ENCODE results near the gene CSNK1A1L.

The CSNK1A1L gene

DNA sequence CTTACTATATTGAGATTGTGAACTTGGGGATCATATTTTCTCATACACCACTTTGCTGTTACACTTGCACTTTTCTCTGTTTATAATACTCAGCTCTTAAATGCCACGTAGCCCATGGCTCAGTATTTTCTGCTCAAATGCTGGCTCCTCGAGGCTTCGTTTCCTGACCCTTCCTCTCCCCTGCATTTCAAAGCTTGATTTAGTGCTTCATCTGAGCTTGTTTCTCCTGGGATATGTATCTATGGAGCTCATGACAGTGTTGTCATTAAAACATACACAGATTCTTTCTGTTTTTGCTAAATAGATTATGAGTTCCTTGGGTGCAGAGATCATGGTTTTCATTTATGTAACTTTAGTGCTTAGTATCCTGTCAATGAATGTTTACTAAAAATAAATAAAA, 11.4 kb downstream of the CSNK1A1L start:
- Histone ChIP-seq H3K27ac (ENCODE audit: low read depth, low read length) (no peak overlapping the region), H3K4me3 (ENCODE audit: low read length) (no peak overlapping the region), H4K20me1 (ENCODE audit: control insufficient read depth, insufficient read depth, low read depth, low read length) (no peaks in the 10 kb centered on the region), H3K27me3 (ENCODE audit: control insufficient read depth, low read length) (peaks cover 12% of the 10 kb centered on the region; the same call in 1 of the 2 replicates), H3F3A (ENCODE audit: control insufficient read depth, insufficient read depth) (no peaks in the 10 kb centered on the region), H3K4me2 (ENCODE audit: low read length) (no peak overlapping the region), H3K36me3 (ENCODE audit: control insufficient read depth, low read length) (no peaks in the 10 kb centered on the region), H3K4me1 (ENCODE audit: control insufficient read depth, low read length) (no peaks in the 10 kb centered on the region), H3K79me2 (ENCODE audit: control insufficient read depth, low read length) (no peaks in the 10 kb centered on the region), H3K9me3 (ENCODE audit: control insufficient read depth, insufficient read depth, low read length) (no peaks in the 10 kb centered on the region), H3K9me2 (replicated peaks; ENCODE audit: control insufficient read depth, low read length) (no peaks in the 10 kb centered on the region; the same call in 1 of the 2 replicates)
- TF ChIP-seq EZH2phosphoT487 (IDR thresholded peaks at IDR 0.05; ENCODE audit: borderline replicate concordance, low read length): no peak
- TF ChIP-seq, protein P1, sequence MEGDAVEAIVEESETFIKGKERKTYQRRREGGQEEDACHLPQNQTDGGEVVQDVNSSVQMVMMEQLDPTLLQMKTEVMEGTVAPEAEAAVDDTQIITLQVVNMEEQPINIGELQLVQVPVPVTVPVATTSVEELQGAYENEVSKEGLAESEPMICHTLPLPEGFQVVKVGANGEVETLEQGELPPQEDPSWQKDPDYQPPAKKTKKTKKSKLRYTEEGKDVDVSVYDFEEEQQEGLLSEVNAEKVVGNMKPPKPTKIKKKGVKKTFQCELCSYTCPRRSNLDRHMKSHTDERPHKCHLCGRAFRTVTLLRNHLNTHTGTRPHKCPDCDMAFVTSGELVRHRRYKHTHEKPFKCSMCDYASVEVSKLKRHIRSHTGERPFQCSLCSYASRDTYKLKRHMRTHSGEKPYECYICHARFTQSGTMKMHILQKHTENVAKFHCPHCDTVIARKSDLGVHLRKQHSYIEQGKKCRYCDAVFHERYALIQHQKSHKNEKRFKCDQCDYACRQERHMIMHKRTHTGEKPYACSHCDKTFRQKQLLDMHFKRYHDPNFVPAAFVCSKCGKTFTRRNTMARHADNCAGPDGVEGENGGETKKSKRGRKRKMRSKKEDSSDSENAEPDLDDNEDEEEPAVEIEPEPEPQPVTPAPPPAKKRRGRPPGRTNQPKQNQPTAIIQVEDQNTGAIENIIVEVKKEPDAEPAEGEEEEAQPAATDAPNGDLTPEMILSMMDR (IDR thresholded peaks at IDR 0.05; ENCODE audit: low read depth, low read length, poor library complexity, severe bottlenecking): no peak

DNA sequence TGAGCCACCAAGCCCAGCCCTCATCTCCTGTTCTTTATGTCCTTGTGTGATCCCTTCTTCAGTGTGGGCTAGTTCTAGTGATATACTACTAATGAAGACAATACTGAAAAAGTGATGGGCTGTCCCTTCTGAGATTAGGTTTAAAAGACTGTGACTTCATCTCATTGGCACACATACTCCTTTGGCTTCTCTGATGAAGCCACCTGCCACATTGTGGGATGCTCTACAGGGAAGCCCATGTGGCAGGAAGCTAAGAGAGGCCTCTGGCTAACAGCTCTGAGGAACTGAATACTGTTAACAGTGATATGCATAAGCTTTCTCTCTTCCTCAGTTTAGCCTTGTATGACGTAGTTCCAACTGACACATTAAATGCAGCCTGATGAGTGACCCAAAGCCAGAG, 13.6 kb downstream of the CSNK1A1L start:
- H3K9me2 ChIP-seq (replicated peaks; ENCODE audit: control insufficient read depth, low read length): no peaks in the 10 kb centered on the region
- no peaks in the 10 kb centered on the region for H3F3A ChIP-seq (ENCODE audit: control insufficient read depth, insufficient read depth)
- H3K36me3 ChIP-seq (ENCODE audit: control insufficient read depth, low read length): no peaks in the 10 kb centered on the region

DNA sequence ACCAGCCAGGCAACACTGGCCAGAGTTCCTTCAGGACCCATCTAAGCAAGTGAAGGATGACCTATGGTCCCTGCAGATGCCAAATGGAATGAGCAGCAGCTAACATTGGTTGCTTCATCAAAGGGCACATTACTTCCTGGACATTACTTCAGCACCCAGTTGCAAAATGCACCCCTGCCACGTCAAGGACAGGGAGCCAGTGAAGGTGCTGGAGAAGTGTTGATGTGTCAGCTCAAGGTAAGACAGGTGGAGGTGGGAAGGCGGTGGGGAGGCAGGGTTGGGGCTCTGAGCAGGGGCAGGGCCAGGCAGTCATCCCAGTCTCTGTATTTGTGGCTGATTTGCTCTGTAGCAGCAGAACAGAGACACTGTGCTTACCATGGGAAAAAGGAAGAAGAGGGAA, 14.6 kb downstream of the CSNK1A1L start:
- Histone ChIP-seq H3K4me1 (ENCODE audit: control insufficient read depth, low read length) (no peaks in the 10 kb centered on the region), H4K20me1 (ENCODE audit: control insufficient read depth, insufficient read depth, low read depth, low read length) (no peaks in the 10 kb centered on the region), H3K9me3 (ENCODE audit: control insufficient read depth, insufficient read depth, low read length) (no peaks in the 10 kb centered on the region), H3F3A (ENCODE audit: control insufficient read depth, insufficient read depth) (no peaks in the 10 kb centered on the region), H3K27ac (ENCODE audit: low read depth, low read length) (no peak overlapping the region), H3K36me3 (ENCODE audit: control insufficient read depth, low read length) (no peaks in the 10 kb centered on the region), H3K4me3 (ENCODE audit: low read length) (no peak overlapping the region), H3K79me2 (ENCODE audit: control insufficient read depth, low read length) (no peaks in the 10 kb centered on the region), H3K9me2 (replicated peaks; ENCODE audit: control insufficient read depth, low read length) (no peaks in the 10 kb centered on the region), H3K27me3 (ENCODE audit: control insufficient read depth, low read length) (peaks cover 6% of the 10 kb centered on the region; the same call in 1 of the 2 replicates), H3K4me2 (ENCODE audit: low read length) (no peak overlapping the region)
- no peak for TF ChIP-seq EZH2phosphoT487 (IDR thresholded peaks at IDR 0.05; ENCODE audit: borderline replicate concordance, low read length)
- TF ChIP-seq, protein P1 (IDR thresholded peaks at IDR 0.05; ENCODE audit: low read depth, low read length, poor library complexity, severe bottlenecking): no peak

More for the DNA sequence above, 13.6 kb downstream of the CSNK1A1L start:
- Histone ChIP-seq H4K20me1 (ENCODE audit: control insufficient read depth, insufficient read depth, low read depth, low read length) (no peaks in the 10 kb centered on the region), H3K4me2 (ENCODE audit: low read length) (no peak overlapping the region), H3K27ac (ENCODE audit: low read depth, low read length) (no peak overlapping the region), H3K4me1 (ENCODE audit: control insufficient read depth, low read length) (no peaks in the 10 kb centered on the region), H3K27me3 (ENCODE audit: control insufficient read depth, low read length) (peaks cover 6% of the 10 kb centered on the region; the same call in 1 of the 2 replicates), H3K79me2 (ENCODE audit: control insufficient read depth, low read length) (no peaks in the 10 kb centered on the region), H3K4me3 (ENCODE audit: low read length) (no peak overlapping the region), H3K9me3 (ENCODE audit: control insufficient read depth, insufficient read depth, low read length) (no peaks in the 10 kb centered on the region)
- TF ChIP-seq EZH2phosphoT487 (IDR thresholded peaks at IDR 0.05; ENCODE audit: borderline replicate concordance, low read length): no peak
- TF ChIP-seq, protein P1 (IDR thresholded peaks at IDR 0.05; ENCODE audit: low read depth, low read length, poor library complexity, severe bottlenecking): no peak

Measured in DOHH2 (cell line).